Activated CD4-positive, alpha-beta T cell treated with anti-CD3 and anti-CD28 coated beads, Interleukin-2, amount 10 ng/mL, durations not matched to agents 7 days and 5 days (primary cell): ENCODE results near the gene TACO1. TPM values are rescaled to one million over a fixed set of nuclear protein-coding genes. Genes with fewer than 3 reads are reported as not detected.

Source experiments
- CTCF ChIA-PET: fragments of 350-600 bp; sonication (Branson Sonifier 250); formaldehyde crosslinking; loops from one replicate; lab custom pipeline; 2021; ENCODE audit warnings: antibody characterized with exemption; lab: Charles Lee
- POLR2A ChIA-PET: fragments of 350-600 bp; sonication (Branson Sonifier 250); formaldehyde crosslinking; loops from one replicate; lab custom pipeline; 2021; ENCODE audit warnings: antibody characterized with exemption; lab: Charles Lee
- DNase-seq: peaks from one replicate; pipeline ENCODE4 v3.0.0-alpha.2; 2020
- H3K27ac Mint-ChIP-seq: one replicate; pipeline ENCODE4 v1.8.0; 2021; ENCODE audit warnings: mild to moderate bottlenecking, moderate library complexity, mixed read lengths
- H3K27me3 Mint-ChIP-seq: one replicate; pipeline ENCODE4 v1.8.0; 2021; ENCODE audit warnings: mixed read lengths
- H3K36me3 Mint-ChIP-seq: one replicate; pipeline ENCODE4 v1.8.0; 2021; ENCODE audit warnings: low read depth, mixed read lengths
- H3K4me1 Mint-ChIP-seq: one replicate; pipeline ENCODE4 v1.8.0; 2021; ENCODE audit warnings: mixed read lengths
- H3K4me3 Mint-ChIP-seq: one replicate; pipeline ENCODE4 v1.8.0; 2021; ENCODE audit warnings: mild to moderate bottlenecking, moderate library complexity, mixed read lengths
- H3K9me3 Mint-ChIP-seq: one replicate; pipeline ENCODE4 v1.8.0; 2021; ENCODE audit warnings: mixed read lengths
- total RNA-seq, 2 experiments: library from RNA; stranded (reverse); gene quantifications; one replicate each; pipeline ENCODE4 v1.2.3, GENCODE V29; 2021

Gene TACO1
- total RNA-seq, 2 experiments from 2014 or later, result 22.3 to 23.8 TPM

- Mint-ChIP-seq H3K4me1 (peaks cover 3% of the 10 kb centered on the region), H3K4me3 (no peak overlapping the region), H3K9me3 (no peaks in the 10 kb centered on the region), H3K27me3 (no peaks in the 10 kb centered on the region), H3K36me3 (peaks cover 34% of the 10 kb centered on the region), H3K27ac (no peak overlapping the region)
- POLR2A ChIA-PET, result no interaction called here
- CTCF ChIA-PET, result interaction anchor here (2.0 kb wide), 1 partner anchor 13 kb away, joined by 5 read pairs; no protein-coding TSS in a partner anchor
- DNase-seq, result no peak
Observed at GRCh38 chr17:63578027-63578768, 22.5 kb upstream of the TACO1 start.

DNA sequence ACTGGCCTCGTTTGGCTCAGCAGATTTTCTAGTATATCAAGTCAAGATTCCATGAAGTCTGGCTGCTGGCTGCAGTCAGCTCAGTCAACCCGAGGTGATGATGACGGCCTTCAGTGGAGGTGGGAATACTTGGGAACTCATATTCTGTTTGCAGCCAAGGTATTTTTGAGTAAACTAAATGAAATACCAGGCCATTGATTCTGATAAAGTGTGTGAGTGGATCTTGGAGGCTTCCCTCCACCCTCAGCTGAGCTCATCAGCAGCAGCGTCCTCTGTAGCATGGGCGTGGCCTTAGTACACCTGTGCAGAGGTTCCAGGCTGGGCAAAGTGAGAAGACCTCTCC lies 22.0 kb upstream of the TACO1 start:
- ChIA-PET POLR2A (interaction anchor here (0.6 kb wide), 1 partner anchor 580 kb away, joined by 3 read pairs; no protein-coding TSS in a partner anchor), CTCF (interaction anchor here (2.0 kb wide), 1 partner anchor 13 kb away, joined by 5 read pairs; no protein-coding TSS in a partner anchor)
- DNase-seq, result no peak
- Mint-ChIP-seq H3K4me1 (peaks cover 4% of the 10 kb centered on the region), H3K27ac (no peak overlapping the region), H3K27me3 (no peaks in the 10 kb centered on the region), H3K9me3 (no peaks in the 10 kb centered on the region), H3K4me3 (no peak overlapping the region), H3K36me3 (peaks cover 39% of the 10 kb centered on the region)

DNA sequence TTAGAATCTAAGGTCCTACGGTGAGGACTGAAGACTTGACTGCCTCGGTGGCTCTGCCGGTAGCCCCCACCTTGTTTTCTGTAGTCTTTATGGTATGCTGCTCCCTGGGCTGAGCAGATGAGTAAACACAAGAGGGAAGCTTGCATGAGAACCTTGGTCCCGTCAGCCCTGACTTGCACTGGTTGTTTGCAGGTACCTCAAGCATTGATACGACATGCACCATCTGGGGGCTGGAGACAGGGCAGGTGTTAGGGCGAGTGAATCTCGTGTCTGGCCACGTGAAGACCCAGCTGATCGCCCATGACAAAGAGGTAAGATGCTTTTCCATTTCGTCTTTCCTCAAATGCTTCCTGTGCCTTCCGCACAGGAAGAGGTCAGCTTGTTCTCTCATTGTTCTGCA lies 21.1 kb upstream of the TACO1 start:
- Mint-ChIP-seq H3K36me3 (peaks cover 41% of the 10 kb centered on the region), H3K9me3 (no peaks in the 10 kb centered on the region), H3K27ac (no peak overlapping the region), H3K4me3 (no peak overlapping the region), H3K4me1 (peaks cover 9% of the 10 kb centered on the region), H3K27me3 (no peaks in the 10 kb centered on the region)
- CTCF ChIA-PET, result interaction anchor here (0.6 to 2.0 kb wide), 3 partner anchors 12 to 387 kb away, joined by 3 to 5 read pairs (median 4); no protein-coding TSS in a partner anchor
- POLR2A ChIA-PET, result interaction anchor here (0.6 kb wide), 1 partner anchor 580 kb away, joined by 3 read pairs; no protein-coding TSS in a partner anchor
- no peak for DNase-seq

DNA sequence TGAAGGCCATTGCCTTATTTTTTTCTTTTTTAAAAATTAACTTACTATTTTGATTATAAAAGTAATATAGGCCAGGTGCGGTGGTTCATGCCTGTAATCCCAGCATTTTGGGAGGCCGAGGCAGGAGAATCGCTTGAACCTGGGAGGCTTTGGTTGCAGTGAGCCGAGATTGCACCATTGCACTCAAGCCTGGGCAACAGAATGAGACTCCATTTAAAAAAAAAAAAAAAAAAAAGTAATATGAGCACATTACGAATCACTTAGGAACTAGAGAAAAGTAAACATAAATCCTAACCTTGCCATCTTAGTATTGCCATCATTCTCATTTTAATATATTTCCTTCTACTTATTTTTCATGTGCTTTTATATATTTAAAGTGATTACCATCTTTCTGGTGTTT lies 12.9 kb upstream of the TACO1 start:
- Mint-ChIP-seq H3K36me3 (peaks cover 69% of the 10 kb centered on the region), H3K27ac (no peak overlapping the region), H3K4me1 (peaks cover 21% of the 10 kb centered on the region), H3K4me3 (no peak overlapping the region), H3K9me3 (no peaks in the 10 kb centered on the region), H3K27me3 (no peaks in the 10 kb centered on the region)
- CTCF ChIA-PET, result interaction anchor here (1.7 kb wide), 1 partner anchor 153 kb away, joined by 4 read pairs; no protein-coding TSS in a partner anchor
- DNase-seq, result no peak
- POLR2A ChIA-PET, result no interaction called here

GRCh38 chr17:63588797-63589196 lies 11.9 kb upstream of the TACO1 start:
- ChIA-PET CTCF (interaction anchor here (0.7 to 1.7 kb wide), 2 partner anchors 19 to 154 kb away, joined by 3 to 4 read pairs; no protein-coding TSS in a partner anchor), POLR2A (no interaction called here)
- H3K27ac Mint-ChIP-seq, result no peak overlapping the region
- DNase-seq, result no peak
- no peaks in the 10 kb centered on the region for H3K27me3 Mint-ChIP-seq
- H3K4me3 Mint-ChIP-seq, result no peak overlapping the region
- H3K4me1 Mint-ChIP-seq, result peaks cover 19% of the 10 kb centered on the region
- peaks cover 63% of the 10 kb centered on the region for H3K36me3 Mint-ChIP-seq
- H3K9me3 Mint-ChIP-seq, result no peaks in the 10 kb centered on the region

- POLR2A ChIA-PET, result no interaction called here
- Mint-ChIP-seq H3K27me3 (no peaks in the 10 kb centered on the region), H3K9me3 (no peaks in the 10 kb centered on the region), H3K36me3 (peaks cover 57% of the 10 kb centered on the region), H3K4me1 (peaks cover 14% of the 10 kb centered on the region), H3K4me3 (no peak overlapping the region), H3K27ac (no peak overlapping the region)
- CTCF ChIA-PET, result interaction anchor here (1.9 kb wide), 1 partner anchor 12 kb away, joined by 5 read pairs; the partner anchor contains the start of gene TACO1
- DNase-seq, result no peak
Observed at GRCh38 chr17:63589646-63590045, 11.0 kb upstream of the TACO1 start.

DNA sequence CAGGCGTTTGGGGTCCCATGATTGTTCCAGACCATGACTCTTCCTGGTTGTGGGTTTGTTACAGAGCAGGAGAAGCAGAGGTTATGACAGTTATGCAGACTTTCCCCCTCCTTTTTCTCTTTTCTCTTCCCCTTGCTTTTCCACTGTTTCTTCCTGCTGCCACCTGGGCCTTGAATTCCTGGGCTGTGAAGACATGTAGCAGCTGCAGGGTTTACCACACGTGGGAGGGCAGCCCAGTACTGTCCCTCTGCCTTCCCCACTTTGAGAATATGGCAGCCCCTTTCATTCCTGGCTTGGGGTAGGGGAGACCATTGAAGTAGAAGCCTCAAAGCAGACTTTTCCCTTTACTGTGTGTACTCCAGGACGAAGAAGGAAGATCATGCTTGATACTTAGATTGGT lies 7.9 kb upstream of the TACO1 start:
- ChIA-PET POLR2A (no interaction called here), CTCF (interaction anchor here (1.2 kb wide), 1 partner anchor 21 kb away, joined by 3 read pairs; no protein-coding TSS in a partner anchor)
- Mint-ChIP-seq H3K36me3 (peaks cover 42% of the 10 kb centered on the region), H3K27me3 (no peaks in the 10 kb centered on the region), H3K4me3 (no peak overlapping the region), H3K4me1 (peaks cover 11% of the 10 kb centered on the region), H3K9me3 (no peaks in the 10 kb centered on the region), H3K27ac (no peak overlapping the region)
- no peak for DNase-seq

DNA sequence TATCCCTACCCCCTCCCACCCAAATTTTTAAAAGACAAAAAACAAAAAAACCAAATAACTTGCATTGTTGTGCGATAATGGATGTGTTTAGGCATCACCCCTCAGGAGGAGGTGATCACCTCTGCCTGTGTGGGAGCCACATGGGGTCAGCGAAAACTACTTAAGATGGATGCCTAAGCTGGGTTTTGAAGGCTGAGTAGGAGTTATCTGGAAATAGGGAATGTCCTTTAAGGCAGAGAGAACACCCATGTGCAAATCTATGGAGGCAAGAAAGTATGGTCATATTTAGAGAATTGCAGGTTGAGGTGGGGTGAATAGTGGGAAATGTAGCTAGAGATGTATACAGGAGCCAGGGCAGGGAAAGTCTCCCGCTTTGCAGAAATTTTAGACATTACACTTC lies 5.6 kb upstream of the TACO1 start:
- no peak for DNase-seq
- Mint-ChIP-seq H3K27me3 (no peaks in the 10 kb centered on the region), H3K4me1 (peaks cover 24% of the 10 kb centered on the region), H3K9me3 (no peaks in the 10 kb centered on the region), H3K4me3 (no peak overlapping the region), H3K27ac (no peak overlapping the region), H3K36me3 (peaks cover 24% of the 10 kb centered on the region)
- CTCF ChIA-PET, result interaction anchor here (0.8 kb wide), 1 partner anchor 10 kb away, joined by 3 read pairs; no protein-coding TSS in a partner anchor
- POLR2A ChIA-PET, result no interaction called here

GRCh38 chr17:63596856-63597586 lies 3.7 kb upstream of the TACO1 start:
- Mint-ChIP-seq H3K27me3 (no peaks in the 10 kb centered on the region), H3K9me3 (no peaks in the 10 kb centered on the region), H3K4me1 (peaks cover 36% of the 10 kb centered on the region), H3K27ac (peak overlapping the region; percentile 34), H3K36me3 (peaks cover 13% of the 10 kb centered on the region), H3K4me3 (no peak overlapping the region)
- ChIA-PET CTCF (interaction anchor here (1.4 to 2.0 kb wide), 2 partner anchors 15 to 25 kb away, joined by 6 to 8 read pairs; partner anchors contain the start of gene MAP3K3), POLR2A (interaction anchor here (0.6 to 0.7 kb wide), 2 partner anchors 12 to 16 kb away, joined by 3 read pairs; no protein-coding TSS in a partner anchor)
- no peak for DNase-seq

DNA sequence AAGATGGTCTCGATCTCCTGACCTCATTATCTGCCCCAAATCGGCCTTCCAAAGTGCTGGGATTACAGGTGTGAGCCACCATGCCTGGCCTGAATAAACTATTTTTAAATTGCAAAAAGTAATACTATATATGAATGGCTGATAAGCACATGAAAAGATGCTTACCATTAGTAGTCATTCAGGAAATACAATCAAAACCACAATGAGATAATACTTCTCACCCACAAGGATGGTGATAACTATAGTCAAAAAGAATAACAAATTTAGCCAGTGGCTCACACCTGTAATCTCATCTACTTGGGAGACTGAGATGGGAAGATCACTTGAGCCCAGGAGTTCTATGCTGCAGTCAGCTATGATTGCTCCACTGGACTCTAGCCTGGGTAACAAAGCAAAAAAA lies 2.4 kb upstream of the TACO1 start:
- Mint-ChIP-seq H3K9me3 (no peaks in the 10 kb centered on the region), H3K27me3 (no peaks in the 10 kb centered on the region), H3K36me3 (peaks cover 11% of the 10 kb centered on the region), H3K4me3 (no peak overlapping the region), H3K27ac (peak overlapping the region; percentile 48), H3K4me1 (peaks cover 37% of the 10 kb centered on the region)
- ChIA-PET CTCF (interaction anchor here (0.7 kb wide), 1 partner anchor 22 kb away, joined by 3 read pairs; no protein-coding TSS in a partner anchor), POLR2A (no interaction called here)
- DNase-seq, result no peak

DNA sequence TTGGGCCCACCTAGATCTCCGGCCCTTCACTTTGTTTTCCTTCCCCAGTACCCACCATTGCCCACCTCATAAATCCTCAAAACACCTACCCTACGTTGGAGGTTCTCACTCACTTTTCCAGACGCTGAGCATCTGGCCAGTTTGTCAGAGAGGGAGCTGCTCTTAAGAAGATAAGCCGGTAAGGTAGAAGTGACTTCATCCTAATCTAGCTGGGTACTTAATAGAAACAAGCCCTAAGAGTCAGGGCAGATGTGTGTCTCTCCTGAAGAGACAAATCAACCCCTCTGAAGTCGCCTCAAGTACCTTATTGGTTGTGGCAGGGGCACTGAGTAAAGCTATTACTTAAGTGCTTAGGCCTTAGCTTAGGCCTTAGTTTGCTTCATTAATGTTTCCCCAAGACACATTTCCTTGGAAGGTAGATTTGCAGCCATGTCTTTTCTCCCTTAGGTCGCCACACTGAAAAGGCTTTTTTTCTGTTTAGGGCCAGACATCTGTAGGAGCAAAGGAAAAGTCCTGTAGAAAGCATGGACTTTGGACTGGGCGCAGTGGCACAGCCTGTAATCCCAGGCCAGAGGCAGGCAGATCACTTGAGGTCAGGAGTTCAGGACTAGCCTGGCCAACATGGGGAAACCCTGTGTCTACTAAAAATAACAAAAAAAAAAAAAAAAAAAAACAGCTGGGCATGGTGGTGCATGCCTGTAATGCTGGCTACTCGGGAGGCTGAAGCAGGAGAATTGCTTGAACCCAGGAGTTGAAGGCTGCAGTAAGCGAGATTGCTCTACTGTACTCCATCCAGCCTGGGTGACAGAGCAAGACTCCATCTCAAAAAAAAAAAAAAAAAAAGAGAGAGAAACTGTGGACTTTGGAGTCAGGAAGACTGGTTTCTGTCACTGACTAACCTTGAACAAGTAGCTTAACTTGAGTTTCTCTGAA lies 1.0 kb downstream of the TACO1 start:
- POLR2A ChIA-PET, result interaction anchor here (0.5 to 1.2 kb wide), 2 partner anchors 10 to 52 kb away, joined by 3 to 6 read pairs; partner anchors contain the start of gene DCAF7
- H3K4me1 Mint-ChIP-seq, result peaks cover 46% of the 10 kb centered on the region
- CTCF ChIA-PET, result interaction anchor here (0.6 to 1.7 kb wide), 5 partner anchors 10 to 167 kb away, joined by 3 to 9 read pairs (median 3); no protein-coding TSS in a partner anchor
- DNase-seq, result no peak
- no peaks in the 10 kb centered on the region for H3K9me3 Mint-ChIP-seq
- H3K4me3 Mint-ChIP-seq, result peak overlapping the region; percentile 98
- H3K36me3 Mint-ChIP-seq, result peaks cover 25% of the 10 kb centered on the region
- H3K27me3 Mint-ChIP-seq, result no peaks in the 10 kb centered on the region
- peak overlapping the region; percentile 95 for H3K27ac Mint-ChIP-seq
